SK-N-SH (cell line): Measurements from ENCODE around the gene DDIT4. TPM values are rescaled to one million over a fixed set of nuclear protein-coding genes. Genes with fewer than 3 reads are reported as not detected.
A peak's percentile ranks its signal among the peaks of the same experiment; 100 is the strongest.

Experiments used
- CTCF ChIA-PET: fragments of 300-600, 350-600 bp; formaldehyde crosslinking; extraction: SDS; loops from one replicate; lab custom pipeline; 2021; lab: Yijun Ruan, JAX
- POLR2A ChIA-PET: fragments of 350-600 bp; sonication (Branson Sonifier 250); formaldehyde crosslinking; extraction: SDS; loops from one replicate; lab custom pipeline; 2020; ENCODE audit warnings: antibody characterized with exemption, inconsistent platforms; lab: Yijun Ruan, JAX
- DNase-seq: peaks from one replicate; pipeline ENCODE4 v3.0.0; 2012
- H2AFZ ChIP-seq: fragments of 200-600 bp; sonication (generic); 2 replicates; pipeline ENCODE4 v1.8.1; 2016; ENCODE audit warnings: antibody characterized with exemption, mild to moderate bottlenecking, low read depth
- H3F3A ChIP-seq: fragments of 200-600 bp; sonication (generic); replicated peaks from 2 replicates; pipeline ENCODE3; 2016; ENCODE audit warnings: antibody characterized with exemption, mild to moderate bottlenecking; ENCODE audit not compliant: insufficient read depth
- H3K27ac ChIP-seq, 2 experiments: fragments of 200-500 bp in 1 of 2; fragments of 200-600 bp in 1 of 2; sonication (Bioruptor generic) in 1 of 2; sonication (generic), shearing (Covaris generic) in 1 of 2; 2 replicates each; pipeline versions ENCODE4 v1.5.1 to v1.6.1; 2014 to 2016; ENCODE audit warnings: low read depth in 2 of 2, inconsistent platforms in 1 of 2, low read length in 1 of 2, mild to moderate bottlenecking in 1 of 2, mixed read lengths in 1 of 2
- H3K27me3 ChIP-seq: fragments of 200-600 bp; sonication (generic), shearing (Covaris generic); 2 replicates; pipeline ENCODE4 v1.6.1; 2016; ENCODE audit warnings: mixed run types; ENCODE audit not compliant: insufficient read depth
- H3K36me3 ChIP-seq, 2 experiments: fragments of 200-500 bp in 1 of 2; fragments of 200-600 bp in 1 of 2; sonication (Bioruptor generic) in 1 of 2; sonication (generic) in 1 of 2; replicated peaks in 1 of 2; 2 replicates each; pipeline versions ENCODE3 to v1.5.1; 2014 to 2016; ENCODE audit warnings: low read length in 1 of 2, mild to moderate bottlenecking in 1 of 2; ENCODE audit not compliant: insufficient read depth in 2 of 2, control insufficient read depth in 1 of 2
- H3K4me1 ChIP-seq, 2 experiments: fragments of 200-500 bp in 1 of 2; fragments of 200-600 bp in 1 of 2; sonication (Bioruptor generic) in 1 of 2; sonication (generic), shearing (Covaris generic) in 1 of 2; 2 replicates each; pipeline versions ENCODE4 v1.5.1 to v1.6.1; 2014 to 2016; ENCODE audit warnings: low read depth in 1 of 2, low read length in 1 of 2, mixed run types in 1 of 2; ENCODE audit not compliant: insufficient read depth in 2 of 2, control insufficient read depth in 1 of 2
- H3K4me2 ChIP-seq: fragments of 200-600 bp; sonication (generic), shearing (Covaris generic); 2 replicates; pipeline ENCODE4 v1.6.1; 2017; ENCODE audit warnings: mixed run types
- H3K4me3 ChIP-seq, 2 experiments: fragments of 200-500 bp in 1 of 2; fragments of 200-600 bp in 1 of 2; sonication (Bioruptor generic) in 1 of 2; sonication (generic), shearing (Covaris generic) in 1 of 2; 2 replicates each; pipeline versions ENCODE4 v1.5.1 to v1.8.1; 2014 to 2016; ENCODE audit warnings: low read depth in 2 of 2, inconsistent platforms in 1 of 2, low read length in 1 of 2, mild to moderate bottlenecking in 1 of 2, mixed read lengths in 1 of 2, moderate library complexity in 1 of 2
- H3K79me2 ChIP-seq: fragments of 200-600 bp; sonication (generic); 2 replicates; pipeline ENCODE4 v1.8.1; 2017; ENCODE audit warnings: mild to moderate bottlenecking; ENCODE audit not compliant: insufficient read depth
- H3K9ac ChIP-seq: fragments of 200-600 bp; sonication (generic); 2 replicates; pipeline ENCODE4 v1.6.1; 2017; ENCODE audit warnings: mixed run types
- H3K9me2 ChIP-seq: fragments of 200-600 bp; sonication (generic); 2 replicates; pipeline ENCODE4 v1.6.1; 2017; ENCODE audit warnings: mixed run types
- H3K9me3 ChIP-seq: fragments of 200-600 bp; sonication (generic); 2 replicates; pipeline ENCODE4 v1.6.1; 2017; ENCODE audit warnings: mixed run types, mild to moderate bottlenecking, moderate library complexity
- H4K20me1 ChIP-seq: fragments of 200-600 bp; sonication (generic); 2 replicates; pipeline ENCODE4 v1.6.1; 2017; ENCODE audit warnings: mild to moderate bottlenecking, mixed run types; ENCODE audit not compliant: insufficient read depth
- EZH2phosphoT487 ChIP-seq: fragments of 200-600 bp; sonication (generic); IDR thresholded peaks from 2 replicates; pipeline ENCODE4 v1.6.1; 2017; ENCODE audit warnings: low read depth, mixed run types, mild to moderate bottlenecking, antibody characterized with exemption, moderate library complexity, borderline replicate concordance
- FOSL2 ChIP-seq: IDR thresholded peaks from 2 replicates; pipeline ENCODE4 v1.4.0; 2012; ENCODE audit warnings: low read depth, mild to moderate bottlenecking, moderate library complexity, borderline replicate concordance
- FOXJ3 ChIP-seq: sonication (generic); formaldehyde crosslinking; IDR thresholded peaks from 2 replicates; pipeline ENCODE4 v1.5.1; 2020; ENCODE audit warnings: mild to moderate bottlenecking, missing genetic modification reagents
- FOXM1 ChIP-seq: IDR thresholded peaks from 2 replicates; pipeline ENCODE4 v1.4.0; 2012; ENCODE audit warnings: low read depth, mild to moderate bottlenecking
- GATA2 ChIP-seq: sonication (generic); formaldehyde crosslinking; IDR thresholded peaks from 2 replicates; pipeline ENCODE4 v1.5.0; 2020; ENCODE audit warnings: mild to moderate bottlenecking, missing genetic modification reagents
- JUND ChIP-seq: IDR thresholded peaks from 2 replicates; pipeline ENCODE4 v1.4.0; 2012
- NFIC ChIP-seq: IDR thresholded peaks from 2 replicates; pipeline ENCODE4 v1.4.0; 2012; ENCODE audit warnings: borderline replicate concordance
- PBX3 ChIP-seq: IDR thresholded peaks from 2 replicates; pipeline ENCODE4; 2012
- RCOR1 ChIP-seq: fragments of 150-350 bp; IDR thresholded peaks from 2 replicates; pipeline ENCODE4 v1.6.1; 2017; ENCODE audit warnings: antibody characterized with exemption, low read length
- SMC3 ChIP-seq: IDR thresholded peaks from 2 replicates; pipeline ENCODE4 v1.6.1; 2012; ENCODE audit warnings: low read depth, low read length, improper control_type of control experiment
- TAF1 ChIP-seq: IDR thresholded peaks from 2 replicates; pipeline ENCODE4 v1.6.1; 2012; ENCODE audit warnings: low read depth, mild to moderate bottlenecking, low read length, moderate library complexity, borderline replicate concordance
- TCF12 ChIP-seq: IDR thresholded peaks from 2 replicates; pipeline ENCODE4 v1.4.0; 2012
- YY1 ChIP-seq: IDR thresholded peaks from 2 replicates; pipeline ENCODE4 v1.4.0; 2012; ENCODE audit warnings: low read depth, mild to moderate bottlenecking
- WGBS: methylation state at CpG from one replicate; pipeline ENCODE4 v1.1.6; 2017; ENCODE audit warnings: low lambda C conversion rate; 5-methylcytosine and 5-hydroxymethylcytosine counted together
- polyA plus RNA-seq, 3 experiments: library from polyadenylated mRNA; depleted of rRNA; stranded (reverse); fragments of >200 nt; gene quantifications; 2 replicates each; pipeline ENCODE4 v1.2.3, GENCODE V29; 2012

DDIT4 gene
- polyA plus RNA-seq, 1 of the 3 experiments (the other 2 are of a cell fraction) = 24.9 TPM

- H4K20me1 ChIP-seq = no peaks in the 10 kb centered on the region
- H3K36me3 ChIP-seq = peaks cover 6 to 20% of the 10 kb centered on the region in 2 experiments
Observed at GRCh38 chr10:72229261-72230251, 44.2 kb upstream of the DDIT4 start.

GRCh38 chr10:72233621-72234020 lies 40.1 kb upstream of the DDIT4 start:
- no peaks in the 10 kb centered on the region for H3K9me2 ChIP-seq
- POLR2A ChIA-PET = interaction anchor here (0.7 to 1.0 kb wide), 3 partner anchors 14 to 78 kb away, joined by 3 to 4 read pairs (median 3); partner anchors contain the start of gene DDIT4
- H3K79me2 ChIP-seq = no peaks in the 10 kb centered on the region
- peaks cover 6% of the 10 kb centered on the region for H3F3A ChIP-seq
- no peaks in the 10 kb centered on the region for H3K9me3 ChIP-seq
- DNase-seq = no peak
- peak overlapping the region in 1 of 2 experiments; percentile 70; a peak in 1 of 4 replicates for H3K27ac ChIP-seq
- no peak overlapping the region for H3K9ac ChIP-seq
- no peak overlapping the region for H3K4me2 ChIP-seq
- CTCF ChIA-PET = interaction anchor here (0.5 to 1.0 kb wide), 2 partner anchors 185 to 1981 kb away, joined by 3 to 4 read pairs; no protein-coding TSS in a partner anchor
- H3K27me3 ChIP-seq = no peaks in the 10 kb centered on the region
- no peak overlapping the region for H2AFZ ChIP-seq
- TF ChIP-seq FOXM1 = no peak
- no peak for TF ChIP-seq YY1
- no peak for TF ChIP-seq EZH2phosphoT487
- no peak for TF ChIP-seq TAF1
- no peak for TF ChIP-seq JUND
- TF ChIP-seq PBX3 = no peak
- no peak for TF ChIP-seq NFIC
- TF ChIP-seq SMC3 = no peak
- no peak for TF ChIP-seq FOXJ3 (CRISPR knock-in tag)
- no peak for TF ChIP-seq GATA2 (CRISPR knock-in tag)
- H3K36me3 ChIP-seq = peaks cover 18 to 21% of the 10 kb centered on the region in 2 experiments
- H3K4me1 ChIP-seq = peaks cover 0 to 7% of the 10 kb centered on the region in 2 experiments; a peak in 2 of 4 replicates
- H4K20me1 ChIP-seq = no peaks in the 10 kb centered on the region
- H3K4me3 ChIP-seq = no peak overlapping the region

More at GRCh38 chr10:72229261-72230251, 44.2 kb upstream of the DDIT4 start:
- Histone ChIP-seq H3K4me3 (no peak overlapping the region), H3K9me2 (no peaks in the 10 kb centered on the region), H3K9ac (no peak overlapping the region), H3K27ac (no peak overlapping the region), H3K79me2 (peaks cover 4% of the 10 kb centered on the region; the same call in 1 of the 2 replicates), H3K4me1 (peaks cover 0 to 12% of the 10 kb centered on the region in 2 experiments; a peak in 2 of 4 replicates), H3K27me3 (no peaks in the 10 kb centered on the region), H3K9me3 (no peaks in the 10 kb centered on the region), H3K4me2 (no peak overlapping the region), H3F3A (peaks cover 3% of the 10 kb centered on the region), H2AFZ (no peak overlapping the region)
- ChIA-PET POLR2A (interaction anchor here (0.6 to 1.7 kb wide), 3 partner anchors 44 to 66 kb away, joined by 3 to 8 read pairs (median 5); partner anchors contain the start of gene DDIT4), CTCF (interaction anchor here (0.7 to 2.5 kb wide), 10 partner anchors 8 to 333 kb away, joined by 3 to 10 read pairs (median 4); partner anchors contain the start of gene DDIT4)
- WGBS = 91% methylated on average over 8 of the region's 8 CpGs
- DNase-seq = no peak
- no peak for TF ChIP-seq TCF12
- no peak for TF ChIP-seq FOSL2
- no peak for TF ChIP-seq RCOR1
